Natural killer cell treated with Interleukin-12 subunit alpha and Interleukin-12 subunit beta and Interleukin-15 and Interleukin-18, amount 100 ng/mL, for 72 hours (primary cell): ENCODE results near the gene BCL2L12. TPM values are rescaled to one million over a fixed set of nuclear protein-coding genes. Genes with fewer than 3 reads are reported as not detected.

Experiments
- ATAC-seq, 2 donors: fragments of 150-1000 bp; cut with Tn5 transposase in 1 of 2; sonication (Bioruptor Pico), chemical (Tn5 transposase) in 1 of 2; 2 replicates each; pipeline ENCODE4 v1.10.0; 2021
- DNase-seq: peaks from one replicate; pipeline ENCODE4 v3.0.0; 2022; ENCODE audit warnings: low spot score
- H3K27ac Mint-ChIP-seq, 2 donors: 1 replicate in 1 of 2; 2 replicates in 1 of 2; pipeline ENCODE4 v1.8.0; 2022; ENCODE audit warnings: mixed read lengths in 2 of 2, mild to moderate bottlenecking in 1 of 2, moderate library complexity in 1 of 2
- H3K27me3 Mint-ChIP-seq, 2 donors: 1 replicate in 1 of 2; 2 replicates in 1 of 2; pipeline ENCODE4 v1.8.0; 2022; ENCODE audit warnings: mixed read lengths in 2 of 2
- H3K36me3 Mint-ChIP-seq: one replicate; pipeline ENCODE4 v1.8.0; 2022; ENCODE audit warnings: mixed read lengths
- H3K4me1 Mint-ChIP-seq, 2 donors: 1 replicate in 1 of 2; 2 replicates in 1 of 2; pipeline ENCODE4 v1.8.0; 2022; ENCODE audit warnings: low read depth in 2 of 2, mixed read lengths in 2 of 2, mild to moderate bottlenecking in 1 of 2
- H3K4me3 Mint-ChIP-seq: one replicate; pipeline ENCODE4 v1.8.0; 2022; ENCODE audit warnings: mixed read lengths
- H3K9me3 Mint-ChIP-seq: 2 replicates; pipeline ENCODE4 v1.8.0; 2022; ENCODE audit warnings: mixed read lengths
- total RNA-seq, 2 donors: library from RNA; stranded (reverse); gene quantifications; one replicate each; pipeline ENCODE4 v1.2.3, GENCODE V29; 2022

Gene BCL2L12
- total RNA-seq, 2 donors from 2014 or later: 45.9 to 98.0 TPM

DNA sequence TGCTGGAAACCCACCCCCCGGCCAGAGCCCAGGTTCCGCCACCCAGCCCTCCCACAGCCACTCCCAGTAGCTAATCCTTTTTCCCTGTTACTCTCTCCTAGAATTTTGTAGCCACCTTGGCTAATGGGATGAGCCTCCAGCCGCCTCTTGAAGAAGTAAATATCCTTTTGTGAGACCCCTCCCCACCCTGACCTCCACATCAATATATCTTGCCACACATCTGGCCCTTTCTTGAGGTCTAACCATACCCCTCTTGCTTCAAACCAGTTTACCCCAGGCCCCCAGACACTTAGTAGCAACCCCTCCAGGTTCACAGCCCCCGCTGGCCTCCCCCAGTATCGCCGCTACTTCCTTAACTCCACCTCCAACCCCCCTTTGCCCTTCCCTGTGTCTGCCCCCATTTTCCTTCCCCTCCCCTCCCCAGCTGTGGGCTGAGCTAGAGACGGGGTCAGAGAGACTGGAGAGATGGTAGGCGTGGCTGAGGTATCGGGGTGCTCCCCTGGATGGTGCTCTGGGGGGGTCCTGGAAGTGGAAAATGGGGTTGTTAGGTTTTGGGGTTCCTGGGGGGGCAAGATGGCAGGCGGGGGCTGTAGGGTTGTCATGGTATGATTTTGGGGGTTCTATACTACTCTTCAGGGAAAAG lies 14.2 kb downstream of the BCL2L12 start:
- H3K27me3 Mint-ChIP-seq: no peaks in the 10 kb centered on the region
- peaks cover 30 to 44% of the 10 kb centered on the region in 2 donors for H3K4me1 Mint-ChIP-seq
- H3K27ac Mint-ChIP-seq: peak overlapping the region in 1 of 2 donors; percentile 27
- H3K36me3 Mint-ChIP-seq: no peaks in the 10 kb centered on the region
- peak overlapping the region; percentile 36 for H3K4me3 Mint-ChIP-seq
- ATAC-seq: no peak
- no peaks in the 10 kb centered on the region for H3K9me3 Mint-ChIP-seq
- DNase-seq: no peak

DNA sequence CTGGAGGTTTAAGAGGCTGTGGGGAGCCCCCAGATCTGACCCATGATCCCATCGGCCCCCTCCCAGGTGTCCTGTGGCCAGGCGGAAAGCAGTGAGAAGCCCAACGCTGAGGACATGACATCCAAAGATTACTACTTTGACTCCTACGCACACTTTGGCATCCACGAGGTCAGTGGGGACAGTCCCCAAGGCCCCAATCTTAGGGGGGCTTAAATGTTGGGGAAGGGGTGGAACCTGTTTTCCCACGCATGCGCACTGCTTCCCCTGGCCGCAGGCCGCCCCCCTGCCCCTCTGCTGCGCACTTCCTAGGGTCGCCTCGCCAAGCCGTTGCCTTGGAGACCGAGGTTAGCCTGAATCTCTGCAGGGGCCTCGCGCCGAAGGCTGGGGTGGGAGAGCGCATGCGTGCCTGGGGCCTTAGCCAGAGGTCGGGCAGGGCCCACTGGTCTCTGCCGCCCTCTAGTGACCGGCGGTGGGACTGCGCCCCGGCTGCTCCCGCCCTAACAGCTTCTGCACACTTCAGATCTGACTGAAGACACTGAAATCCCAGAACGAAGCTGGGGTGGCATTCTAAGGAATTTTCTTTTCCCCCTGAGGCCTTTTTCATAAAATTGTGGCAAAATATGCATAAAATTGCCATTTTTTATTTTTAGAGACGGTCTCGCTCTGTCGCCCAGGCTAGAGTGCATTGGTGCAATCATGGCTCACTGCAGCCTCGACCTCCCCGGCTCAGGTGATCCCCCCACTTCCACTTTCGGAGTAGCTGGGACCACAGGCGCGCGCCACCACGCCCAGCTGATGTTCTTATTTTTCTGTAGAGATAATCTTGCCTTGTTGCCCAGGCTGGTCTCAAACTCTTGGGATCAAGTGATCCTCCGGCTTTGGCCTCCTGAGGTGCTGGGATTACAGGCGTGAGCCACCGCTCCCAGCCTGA lies 15.0 kb downstream of the BCL2L12 start:
- Mint-ChIP-seq H3K36me3 (peaks cover 4% of the 10 kb centered on the region), H3K4me3 (peak overlapping the region; percentile 36), H3K27ac (peak overlapping the region in 1 of 2 donors; percentile 27), H3K4me1 (peaks cover 30 to 47% of the 10 kb centered on the region in 2 donors), H3K27me3 (no peaks in the 10 kb centered on the region), H3K9me3 (no peaks in the 10 kb centered on the region)
- peak; percentile 92 for DNase-seq
- ATAC-seq: peak in 1 of 2 donors; percentile 23

DNA sequence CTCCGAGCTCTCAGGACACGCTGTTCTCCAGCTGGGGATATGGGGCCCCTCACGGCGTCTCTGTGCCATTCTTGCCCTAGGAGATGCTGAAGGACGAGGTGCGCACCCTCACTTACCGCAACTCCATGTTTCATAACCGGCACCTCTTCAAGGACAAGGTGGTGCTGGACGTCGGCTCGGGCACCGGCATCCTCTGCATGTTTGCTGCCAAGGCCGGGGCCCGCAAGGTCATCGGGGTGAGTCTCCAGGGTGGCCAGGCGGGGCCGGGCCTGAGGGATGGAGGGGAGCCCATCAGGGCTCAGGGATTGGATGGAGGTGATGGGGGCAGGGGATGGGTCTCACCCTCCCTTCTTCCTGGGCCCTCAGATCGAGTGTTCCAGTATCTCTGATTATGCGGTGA lies 16.1 kb downstream of the BCL2L12 start:
- Mint-ChIP-seq H3K4me3 (no peak overlapping the region), H3K4me1 (peaks cover 20 to 41% of the 10 kb centered on the region in 2 donors), H3K27me3 (no peaks in the 10 kb centered on the region), H3K27ac (peak overlapping the region in 1 of 2 donors; percentile 33), H3K36me3 (peaks cover 4% of the 10 kb centered on the region), H3K9me3 (no peaks in the 10 kb centered on the region)
- no peak for DNase-seq
- no peak for ATAC-seq

DNA sequence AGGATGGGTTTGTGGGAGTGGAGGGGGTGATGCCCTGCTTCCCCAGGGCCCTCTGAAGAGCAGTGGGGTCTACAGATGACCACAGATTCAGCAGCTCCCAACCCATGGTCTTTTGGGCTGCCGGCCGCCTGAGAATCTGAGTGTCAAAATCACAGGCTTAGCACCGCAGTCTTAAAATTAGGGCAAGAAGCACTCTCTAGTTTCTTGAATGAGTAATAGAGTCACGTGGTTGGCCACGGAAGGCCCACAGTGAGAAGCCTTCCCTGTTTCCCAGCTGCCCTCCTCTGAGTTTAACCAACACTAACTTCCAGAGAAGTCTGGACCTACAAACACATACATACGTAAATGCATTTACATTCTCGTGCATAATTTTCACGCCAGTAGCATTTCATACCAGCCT lies 16.5 kb downstream of the BCL2L12 start:
- Mint-ChIP-seq H3K27ac (peak overlapping the region; percentile 33 to 44), H3K36me3 (peaks cover 4% of the 10 kb centered on the region), H3K27me3 (no peaks in the 10 kb centered on the region), H3K4me3 (no peak overlapping the region), H3K4me1 (peaks cover 20 to 38% of the 10 kb centered on the region in 2 donors), H3K9me3 (no peaks in the 10 kb centered on the region)
- ATAC-seq (no peak), DNase-seq (no peak)

DNA sequence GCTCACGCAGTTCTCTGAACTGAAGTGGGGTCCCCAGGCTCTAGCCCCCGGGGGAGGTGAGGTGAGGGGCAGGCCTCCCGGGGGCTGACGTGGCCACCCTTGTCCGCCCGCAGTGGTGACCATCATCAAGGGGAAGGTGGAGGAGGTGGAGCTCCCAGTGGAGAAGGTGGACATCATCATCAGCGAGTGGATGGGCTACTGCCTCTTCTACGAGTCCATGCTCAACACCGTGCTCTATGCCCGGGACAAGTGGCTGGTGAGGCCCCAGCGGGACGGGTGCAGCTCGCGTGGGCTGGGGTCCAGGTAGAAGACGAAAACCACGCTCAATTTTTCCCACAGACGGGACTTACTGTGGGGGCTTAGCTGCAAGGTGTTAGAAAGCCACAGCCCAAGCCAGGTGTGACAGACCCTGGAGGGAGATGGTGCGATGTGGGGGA lies 18.1 kb downstream of the BCL2L12 start:
- ATAC-seq (no peak), DNase-seq (no peak)
- no peaks in the 10 kb centered on the region for H3K27me3 Mint-ChIP-seq
- H3K4me1 Mint-ChIP-seq: peaks cover 13 to 38% of the 10 kb centered on the region in 2 donors
- no peak overlapping the region for H3K27ac Mint-ChIP-seq
- H3K36me3 Mint-ChIP-seq: peaks cover 4% of the 10 kb centered on the region
- no peaks in the 10 kb centered on the region for H3K9me3 Mint-ChIP-seq
- no peak overlapping the region for H3K4me3 Mint-ChIP-seq

DNA sequence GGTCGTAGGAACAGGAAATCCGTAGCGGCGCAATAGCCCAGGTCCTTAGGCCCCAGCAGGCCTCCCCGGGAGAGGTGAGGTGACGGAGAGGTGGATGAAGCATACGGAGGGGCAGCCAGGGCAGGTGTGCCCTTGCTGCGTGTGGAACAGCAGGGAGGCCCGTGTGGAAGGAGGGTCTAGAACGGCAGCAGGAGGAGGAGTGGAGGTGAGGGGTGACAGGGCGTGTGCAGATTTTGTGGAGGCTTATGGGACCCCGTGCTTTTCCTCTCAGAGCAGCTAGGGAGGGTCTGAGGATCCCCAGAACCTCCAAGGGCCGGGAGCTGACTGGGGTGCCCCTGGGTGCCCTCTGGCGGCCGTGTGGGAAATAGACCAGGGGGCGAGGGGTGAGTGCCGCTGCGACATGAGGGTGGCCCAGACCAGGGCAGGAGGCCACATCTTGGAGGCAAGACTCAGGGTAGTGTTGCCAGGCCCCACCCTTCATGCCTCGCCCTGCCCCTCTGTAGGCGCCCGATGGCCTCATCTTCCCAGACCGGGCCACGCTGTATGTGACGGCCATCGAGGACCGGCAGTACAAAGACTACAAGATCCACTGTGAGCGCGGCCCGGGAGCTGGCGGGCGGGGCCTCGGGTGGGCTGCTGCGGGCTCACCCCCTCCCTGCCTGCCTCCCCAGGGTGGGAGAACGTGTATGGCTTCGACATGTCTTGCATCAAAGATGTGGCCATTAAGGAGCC lies 18.7 kb downstream of the BCL2L12 start:
- DNase-seq: no peak
- Mint-ChIP-seq H3K4me1 (peaks cover 13 to 38% of the 10 kb centered on the region in 2 donors), H3K36me3 (peaks cover 4% of the 10 kb centered on the region), H3K27me3 (no peaks in the 10 kb centered on the region), H3K9me3 (no peaks in the 10 kb centered on the region), H3K27ac (no peak overlapping the region), H3K4me3 (no peak overlapping the region)
- ATAC-seq: no peak

DNA sequence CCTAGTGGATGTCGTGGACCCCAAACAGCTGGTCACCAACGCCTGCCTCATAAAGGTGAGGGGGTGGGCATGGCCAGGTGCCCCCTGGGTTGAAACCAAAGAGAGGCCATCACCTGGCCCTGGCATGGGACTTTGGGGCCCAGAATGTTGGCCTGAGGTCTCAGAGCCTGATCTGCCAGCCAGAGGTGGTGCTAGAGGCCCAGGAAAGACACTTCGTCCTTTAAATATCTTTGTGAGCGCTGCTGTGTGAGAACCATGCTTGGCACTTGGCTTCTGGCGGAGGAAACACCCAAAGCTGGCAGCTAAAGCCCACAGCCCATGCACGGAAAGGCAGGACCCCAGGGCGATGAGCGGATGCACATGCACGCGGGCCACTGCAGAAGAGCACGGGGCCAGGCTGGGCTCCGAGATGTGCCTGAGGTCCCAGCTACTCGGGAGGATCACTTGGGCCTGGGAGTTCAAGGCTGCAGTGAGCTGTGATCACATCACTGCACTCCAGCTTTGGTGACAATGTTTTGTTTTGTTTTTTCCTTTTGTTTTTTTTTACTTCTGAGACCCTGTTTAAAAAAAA lies 19.3 kb downstream of the BCL2L12 start:
- H3K4me1 Mint-ChIP-seq: peaks cover 8 to 33% of the 10 kb centered on the region in 2 donors
- H3K36me3 Mint-ChIP-seq: peaks cover 4% of the 10 kb centered on the region

DNA sequence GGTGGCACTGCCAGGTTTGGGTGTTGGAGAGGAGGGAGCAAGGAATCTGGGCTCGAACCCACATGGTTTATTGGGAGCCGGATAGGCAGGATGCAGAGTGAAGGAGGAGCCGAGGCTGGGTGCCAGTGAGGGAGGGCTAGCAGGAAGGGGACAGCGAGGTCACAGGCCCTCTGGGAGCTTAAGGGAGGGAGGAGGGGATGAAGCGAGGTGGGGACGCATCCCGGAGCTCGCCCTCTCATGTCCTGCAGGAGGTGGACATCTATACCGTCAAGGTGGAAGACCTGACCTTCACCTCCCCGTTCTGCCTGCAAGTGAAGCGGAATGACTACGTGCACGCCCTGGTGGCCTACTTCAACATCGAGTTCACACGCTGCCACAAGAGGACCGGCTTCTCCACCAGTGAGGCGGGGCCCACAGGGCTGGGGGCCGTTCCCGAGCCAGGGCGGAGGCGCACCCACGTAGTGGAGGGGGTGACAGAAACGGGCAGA lies 20.2 kb downstream of the BCL2L12 start:
- H3K4me3 Mint-ChIP-seq: no peak overlapping the region
- H3K9me3 Mint-ChIP-seq: no peaks in the 10 kb centered on the region
- DNase-seq: no peak
- peaks cover 7% of the 10 kb centered on the region in 2 donors for H3K27me3 Mint-ChIP-seq
- H3K27ac Mint-ChIP-seq: no peak overlapping the region
- no peak for ATAC-seq
- peaks cover 14 to 35% of the 10 kb centered on the region in 2 donors for H3K4me1 Mint-ChIP-seq
- H3K36me3 Mint-ChIP-seq: peaks cover 8% of the 10 kb centered on the region

More for the DNA sequence above, 19.3 kb downstream of the BCL2L12 start:
- ATAC-seq: no peak
- H3K9me3 Mint-ChIP-seq: no peaks in the 10 kb centered on the region
- H3K27ac Mint-ChIP-seq: no peak overlapping the region
- no peak overlapping the region for H3K4me3 Mint-ChIP-seq
- no peaks in the 10 kb centered on the region for H3K27me3 Mint-ChIP-seq
- DNase-seq: no peak

DNA sequence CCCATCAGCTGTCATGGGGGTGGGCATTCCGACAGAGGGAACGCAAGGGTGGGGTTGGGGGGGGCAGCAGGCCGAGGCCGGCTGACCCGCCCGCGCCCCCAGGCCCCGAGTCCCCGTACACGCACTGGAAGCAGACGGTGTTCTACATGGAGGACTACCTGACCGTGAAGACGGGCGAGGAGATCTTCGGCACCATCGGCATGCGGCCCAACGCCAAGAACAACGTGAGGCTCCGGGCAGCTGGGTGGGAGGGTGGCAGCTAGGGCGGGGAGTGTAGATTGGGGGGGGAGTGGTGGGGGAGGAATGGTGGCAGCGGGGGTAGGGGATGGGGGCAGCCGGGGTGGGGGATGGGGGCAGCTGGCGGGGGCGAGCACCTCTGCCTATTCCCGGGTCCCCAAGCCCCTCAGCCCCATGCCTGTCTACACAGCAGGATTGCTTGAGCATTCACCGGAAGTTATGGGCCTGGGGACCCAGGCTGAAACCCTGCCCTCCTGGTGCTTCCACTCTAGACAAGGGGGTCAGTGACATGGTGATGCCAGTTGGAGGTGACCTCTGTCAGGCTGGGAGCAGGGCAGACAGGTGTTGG lies 20.9 kb downstream of the BCL2L12 start:
- H3K27me3 Mint-ChIP-seq: peaks cover 8 to 9% of the 10 kb centered on the region in 2 donors
- H3K27ac Mint-ChIP-seq: no peak overlapping the region
- DNase-seq (no peak), ATAC-seq (no peak)
- peaks cover 16 to 34% of the 10 kb centered on the region in 2 donors for H3K4me1 Mint-ChIP-seq
- no peaks in the 10 kb centered on the region for H3K9me3 Mint-ChIP-seq
- H3K4me3 Mint-ChIP-seq: no peak overlapping the region
- H3K36me3 Mint-ChIP-seq: peaks cover 8% of the 10 kb centered on the region

DNA sequence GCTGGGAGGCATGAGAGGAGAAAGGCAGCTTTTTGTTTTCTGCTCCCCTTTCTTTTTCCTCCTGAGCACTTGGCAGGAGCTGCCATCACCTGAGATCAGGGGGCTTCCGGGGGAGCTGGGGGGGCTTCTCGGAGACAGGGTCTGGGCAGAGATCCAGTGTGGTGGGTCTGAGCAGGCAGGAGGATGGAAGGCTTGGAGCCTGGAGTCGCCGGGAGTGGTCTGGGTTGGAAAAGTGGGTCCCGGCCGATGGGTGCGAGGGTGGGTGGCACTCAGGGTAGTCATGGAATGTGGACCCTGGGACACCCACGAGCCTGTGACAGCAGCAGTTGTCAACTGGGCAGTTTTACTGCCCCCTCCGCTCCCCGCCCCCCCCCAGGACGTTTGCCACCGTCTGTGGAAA lies 21.4 kb downstream of the BCL2L12 start:
- ATAC-seq (no peak), DNase-seq (no peak)
- Mint-ChIP-seq H3K9me3 (no peaks in the 10 kb centered on the region), H3K4me1 (peaks cover 16 to 30% of the 10 kb centered on the region in 2 donors), H3K27me3 (peaks cover 8 to 9% of the 10 kb centered on the region in 2 donors), H3K4me3 (no peak overlapping the region), H3K27ac (no peak overlapping the region), H3K36me3 (peaks cover 8% of the 10 kb centered on the region)

DNA sequence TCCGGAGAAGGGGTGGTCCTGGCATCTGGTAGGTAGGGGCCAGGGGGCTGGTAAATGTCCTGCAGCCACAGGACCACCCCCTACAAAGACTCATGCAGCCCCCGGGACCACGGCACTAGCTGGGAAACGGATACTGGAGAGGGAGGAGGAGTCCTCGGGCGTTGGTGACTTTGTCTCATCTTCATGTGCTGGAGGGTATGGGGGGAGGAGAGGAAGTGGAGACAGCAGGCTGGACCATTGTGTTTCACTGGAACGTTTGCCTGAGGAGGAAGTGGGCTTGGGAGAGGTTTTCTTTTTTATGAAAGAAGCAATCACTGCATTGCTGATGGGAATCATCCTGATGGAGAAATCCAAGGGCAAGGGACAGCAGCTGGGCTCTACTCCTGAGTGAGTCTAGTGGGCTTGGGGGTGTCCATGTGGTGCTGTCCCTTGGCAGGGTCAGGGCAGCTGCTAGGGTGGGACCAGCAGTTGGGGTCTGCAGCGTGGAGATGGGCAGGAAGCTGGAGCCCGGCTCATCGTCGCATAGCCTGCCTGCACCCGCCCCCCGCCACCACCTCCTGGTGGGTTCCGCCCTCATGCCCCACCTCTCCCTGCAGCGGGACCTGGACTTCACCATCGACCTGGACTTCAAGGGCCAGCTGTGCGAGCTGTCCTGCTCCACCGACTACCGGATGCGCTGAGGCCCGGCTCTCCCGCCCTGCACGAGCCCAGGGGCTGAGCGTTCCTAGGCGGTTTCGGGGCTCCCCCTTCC lies 22.0 kb downstream of the BCL2L12 start:
- no peak for ATAC-seq
- H3K27me3 Mint-ChIP-seq: peaks cover 9 to 11% of the 10 kb centered on the region in 2 donors
- H3K4me1 Mint-ChIP-seq: peaks cover 13 to 28% of the 10 kb centered on the region in 2 donors
- no peak for DNase-seq
- H3K9me3 Mint-ChIP-seq: no peaks in the 10 kb centered on the region
- H3K36me3 Mint-ChIP-seq: peaks cover 8% of the 10 kb centered on the region
- no peak overlapping the region for H3K4me3 Mint-ChIP-seq
- H3K27ac Mint-ChIP-seq: no peak overlapping the region

DNA sequence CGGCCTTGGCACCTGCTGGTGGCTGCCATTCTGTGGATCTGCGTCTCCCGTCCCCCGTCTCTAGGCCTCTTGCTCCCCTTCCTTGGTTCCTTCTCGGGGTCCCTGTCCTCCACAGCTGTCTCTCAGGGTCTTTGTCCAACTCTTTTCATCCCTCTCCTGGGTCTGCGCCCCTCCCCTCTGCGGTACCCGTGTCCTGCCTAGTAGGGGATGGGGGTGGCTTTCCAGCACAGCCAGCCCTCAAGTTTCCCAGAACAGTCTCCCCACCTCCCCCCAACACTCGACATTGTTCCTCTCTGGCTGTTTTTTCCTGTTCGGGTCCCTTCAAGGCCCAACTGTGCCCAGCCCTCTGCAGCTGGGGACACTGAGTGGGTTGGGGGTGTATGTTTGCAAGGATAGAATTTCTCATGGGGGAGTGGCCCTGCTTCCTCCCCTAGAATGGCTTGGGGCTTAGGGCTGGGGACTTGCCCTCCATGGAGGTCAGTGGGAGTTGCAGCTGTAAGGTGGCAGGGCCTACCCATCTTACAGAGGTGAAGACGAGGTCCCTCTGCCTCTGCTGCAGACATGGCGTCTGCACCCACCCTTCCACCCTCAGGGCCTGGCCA lies 22.9 kb downstream of the BCL2L12 start:
- Mint-ChIP-seq H3K36me3 (peaks cover 8% of the 10 kb centered on the region), H3K27ac (no peak overlapping the region), H3K4me1 (peaks cover 13 to 27% of the 10 kb centered on the region in 2 donors), H3K9me3 (no peaks in the 10 kb centered on the region), H3K27me3 (peaks cover 9 to 11% of the 10 kb centered on the region in 2 donors), H3K4me3 (no peak overlapping the region)
- DNase-seq (no peak), ATAC-seq (no peak)
